H9 (cell line): Measurements from ENCODE around the gene LRRC26. TPM values are rescaled to one million over a fixed set of nuclear protein-coding genes. Genes with fewer than 3 reads are reported as not detected.

Source experiments
- DNase-seq: peaks from one replicate; pipeline ENCODE4 v3.0.0-alpha.2; 2017
- H2AFZ ChIP-seq: one replicate; pipeline ENCODE4 v1.6.1; 2013; ENCODE audit warnings: mild to moderate bottlenecking, low read length, control low read depth, moderate library complexity
- H2AK5ac ChIP-seq: 2 replicates; pipeline ENCODE4 v1.6.1; 2013; ENCODE audit warnings: low read length, control low read depth, mixed read lengths; ENCODE audit not compliant: insufficient read length
- H2BK120ac ChIP-seq: one replicate; pipeline ENCODE4 v1.6.1; 2013; ENCODE audit warnings: low read depth, mild to moderate bottlenecking, low read length, control low read depth, inconsistent platforms; ENCODE audit not compliant: poor library complexity, severe bottlenecking
- H2BK12ac ChIP-seq: 2 replicates; pipeline ENCODE4 v1.6.1; 2013; ENCODE audit warnings: low read length, control low read depth, mixed read lengths, low read depth; ENCODE audit not compliant: insufficient read length
- H2BK15ac ChIP-seq: 2 replicates; pipeline ENCODE4 v1.6.1; 2013; ENCODE audit warnings: low read depth, low read length, control low read depth
- H2BK20ac ChIP-seq: one replicate; pipeline ENCODE4 v1.6.1; 2013; ENCODE audit warnings: low read depth, mild to moderate bottlenecking, low read length, control low read depth, inconsistent platforms; ENCODE audit not compliant: poor library complexity, severe bottlenecking
- H2BK5ac ChIP-seq: 2 replicates; pipeline ENCODE4 v1.6.1; 2013; ENCODE audit warnings: low read length, control low read depth, mixed read lengths; ENCODE audit not compliant: insufficient read length
- H3K14ac ChIP-seq: 2 replicates; pipeline ENCODE4 v1.6.1; 2013; ENCODE audit warnings: low read length, control low read depth; ENCODE audit not compliant: insufficient read depth
- H3K18ac ChIP-seq: 2 replicates; pipeline ENCODE4 v1.6.1; 2013; ENCODE audit warnings: low read depth, mild to moderate bottlenecking, mixed read lengths, low read length, control low read depth; ENCODE audit not compliant: insufficient read length
- H3K23ac ChIP-seq: 2 replicates; pipeline ENCODE4 v1.6.1; 2013; ENCODE audit warnings: low read length, control low read depth, mixed read lengths, low read depth; ENCODE audit not compliant: insufficient read length
- H3K23me2 ChIP-seq: 2 replicates; pipeline ENCODE4 v1.6.1; 2013; ENCODE audit warnings: low read depth, mild to moderate bottlenecking, mixed read lengths, low read length, control low read depth; ENCODE audit not compliant: insufficient read length, poor library complexity, severe bottlenecking
- H3K27ac ChIP-seq: 2 replicates; pipeline ENCODE4 v1.5.1; 2013; ENCODE audit warnings: low read length, control low read depth, mixed read lengths, low read depth; ENCODE audit not compliant: insufficient read length
- H3K27me3 ChIP-seq: 2 replicates; pipeline ENCODE4 v1.6.1; 2013; ENCODE audit warnings: low read length, control low read depth, inconsistent platforms; ENCODE audit not compliant: insufficient read depth
- H3K4ac ChIP-seq: 2 replicates; pipeline ENCODE4 v1.6.1; 2013; ENCODE audit warnings: low read depth, mild to moderate bottlenecking, control low read depth, inconsistent platforms, low read length, moderate library complexity
- H3K4me1 ChIP-seq: 2 replicates; pipeline ENCODE4 v1.6.1; 2013; ENCODE audit warnings: low read length, control low read depth, inconsistent platforms; ENCODE audit not compliant: insufficient read depth
- H3K4me2 ChIP-seq: 2 replicates; pipeline ENCODE4 v1.6.1; 2013; ENCODE audit warnings: low read length, control low read depth, mixed read lengths; ENCODE audit not compliant: insufficient read length, insufficient read depth
- H3K56ac ChIP-seq: 2 replicates; pipeline ENCODE4 v1.6.1; 2013; ENCODE audit warnings: low read depth, mild to moderate bottlenecking, mixed read lengths, low read length, control low read depth; ENCODE audit not compliant: insufficient read length
- H3K79me1 ChIP-seq: 2 replicates; pipeline ENCODE4 v1.6.1; 2013; ENCODE audit warnings: low read depth, mild to moderate bottlenecking, moderate library complexity, low read length, control low read depth, inconsistent platforms; ENCODE audit not compliant: insufficient read depth, poor library complexity, severe bottlenecking
- H3K79me2 ChIP-seq: 2 replicates; pipeline ENCODE4 v1.6.1; 2013; ENCODE audit warnings: low read length, control low read depth, inconsistent platforms; ENCODE audit not compliant: insufficient read depth
- H3K9ac ChIP-seq: 2 replicates; pipeline ENCODE4 v1.6.1; 2013; ENCODE audit warnings: low read length, control low read depth, mixed read lengths; ENCODE audit not compliant: insufficient read length; ENCODE audit errors: extremely low read depth
- H3K9me3 ChIP-seq: one replicate; pipeline ENCODE4 v1.6.1; 2013; ENCODE audit warnings: low read depth, low read length, inconsistent platforms; ENCODE audit not compliant: control insufficient read depth
- H3T11ph ChIP-seq: one replicate; pipeline ENCODE4 v1.6.1; 2013; ENCODE audit warnings: mild to moderate bottlenecking, low read length, control low read depth, inconsistent platforms
- H4K20me1 ChIP-seq: one replicate; pipeline ENCODE4 v1.6.1; 2013; ENCODE audit not compliant: control insufficient read depth, insufficient read length, insufficient read depth
- H4K5ac ChIP-seq: 2 replicates; pipeline ENCODE4 v1.6.1; 2013; ENCODE audit warnings: low read depth, mild to moderate bottlenecking, mixed read lengths, low read length, control low read depth; ENCODE audit not compliant: insufficient read length
- H4K8ac ChIP-seq: replicated peaks from 2 replicates; pipeline ENCODE4 v1.6.1; 2013; ENCODE audit warnings: low read length, control low read depth, mixed read lengths, low read depth; ENCODE audit not compliant: insufficient read length
- H4K91ac ChIP-seq: 2 replicates; pipeline ENCODE4 v1.6.1; 2013; ENCODE audit warnings: low read depth, mild to moderate bottlenecking, moderate library complexity, mixed read lengths, low read length, control low read depth; ENCODE audit not compliant: insufficient read length
- H3K27ac Mint-ChIP-seq, 3 experiments: 2 replicates in 2 of 3; 3 replicates in 1 of 3; pipeline ENCODE4 v1.8.0; 2020 to 2021; ENCODE audit warnings: mixed read lengths in 3 of 3, mild to moderate bottlenecking in 1 of 3, moderate library complexity in 1 of 3
- H3K27me3 Mint-ChIP-seq: 2 replicates; pipeline ENCODE4 v1.8.0; 2021; ENCODE audit warnings: low read depth, mild to moderate bottlenecking, moderate library complexity, mixed read lengths
- H3K36me3 Mint-ChIP-seq, 3 experiments: 2 replicates in 2 of 3; 3 replicates in 1 of 3; pipeline ENCODE4 v1.8.0; 2020 to 2021; ENCODE audit warnings: low read depth in 3 of 3, mixed read lengths in 3 of 3; ENCODE audit not compliant: insufficient read depth in 1 of 3
- H3K4me1 Mint-ChIP-seq, 2 experiments: 2 replicates each; pipeline ENCODE4 v1.8.0; 2020; ENCODE audit warnings: mixed read lengths in 2 of 2
- H3K4me3 Mint-ChIP-seq, 2 experiments: 2 replicates in 1 of 2; 3 replicates in 1 of 2; pipeline ENCODE4 v1.8.0; 2020 to 2021; ENCODE audit warnings: mild to moderate bottlenecking in 2 of 2, mixed read lengths in 2 of 2, moderate library complexity in 1 of 2
- H3K9me3 Mint-ChIP-seq, 2 experiments: 2 replicates in 1 of 2; 3 replicates in 1 of 2; pipeline ENCODE4 v1.8.0; 2020; ENCODE audit warnings: mild to moderate bottlenecking in 2 of 2, mixed read lengths in 2 of 2, moderate library complexity in 1 of 2
- CTCF ChIP-seq: fragments of 200-600 bp; sonication (generic); conservative IDR thresholded peaks from 3 replicates; pipeline ENCODE4 v1.8.0; 2021; ENCODE audit warnings: antibody characterized with exemption, mild to moderate bottlenecking
- WGBS: extraction: QIAGEN DNeasy Blood & Tissue Kit; methylation state at CpG from one replicate; pipeline ENCODE4 v1.1.7; 2013; ENCODE audit warnings: missing lambda C conversion rate, low lambda C conversion rate, mixed read lengths; ENCODE audit not compliant: insufficient read length; ENCODE audit errors: extremely low coverage; 5-methylcytosine and 5-hydroxymethylcytosine counted together
- total RNA-seq: library from RNA; stranded (reverse); gene quantifications from 2 replicates; pipeline ENCODE4 v1.2.1, GENCODE V29; 2021

The LRRC26 gene
- total RNA-seq, 1 experiment from 2014 or later = 0.96 TPM

- Histone ChIP-seq H3K79me1 (peaks cover under 1% of the 10 kb centered on the region), H3K9ac (no peak overlapping the region), H2AK5ac (no peak overlapping the region), H3K14ac (no peak overlapping the region), H4K91ac (no peak overlapping the region), H3K4me1 (no peaks in the 10 kb centered on the region; the same call in 1 of the 2 replicates), H4K20me1 (no peaks in the 10 kb centered on the region), H2AFZ (no peak overlapping the region), H4K8ac (no peak overlapping the region), H3K23ac (no peak overlapping the region), H2BK120ac (no peak overlapping the region), H3K23me2 (no peaks in the 10 kb centered on the region), H3T11ph (no peak overlapping the region), H3K79me2 (no peaks in the 10 kb centered on the region), H3K4ac (no peak overlapping the region), H3K18ac (no peak overlapping the region), H3K27ac (no peak overlapping the region), H3K56ac (no peak overlapping the region), H2BK5ac (no peak overlapping the region), H2BK12ac (no peak overlapping the region), H3K9me3 (no peaks in the 10 kb centered on the region), H2BK15ac (no peak overlapping the region), H2BK20ac (no peak overlapping the region), H3K4me2 (no peak overlapping the region), H3K27me3 (no peaks in the 10 kb centered on the region), H4K5ac (no peak overlapping the region)
- TF ChIP-seq CTCF = no peak; the same call in 2 of the 3 replicates
- H3K9me3 Mint-ChIP-seq = no peaks in the 10 kb centered on the region
- H3K36me3 Mint-ChIP-seq = peaks cover 6 to 41% (median 32%) of the 10 kb centered on the region in 3 experiments; a peak in 6 of 7 replicates
- H3K4me1 Mint-ChIP-seq = peaks cover 4 to 5% of the 10 kb centered on the region in 2 experiments
- no peak for DNase-seq
- WGBS = no CpG with 5 or more reads among the region's 21 CpGs
- no peaks in the 10 kb centered on the region for H3K27me3 Mint-ChIP-seq
- no peak overlapping the region for H3K27ac Mint-ChIP-seq
- H3K4me3 Mint-ChIP-seq = no peak overlapping the region
These were observed 42.7 kb upstream of the LRRC26 start for GRCh38 chr9:137212520-137212919.
